ENCODE measurements around the gene ZSCAN20. TPM values are rescaled to one million over a fixed set of nuclear protein-coding genes. Genes with fewer than 3 reads are reported as not detected.

The ZSCAN20 gene
- total RNA-seq, 1 experiment from 2014 or later: 9.0 TPM

GRCh38 chr1:33515607-33516006, 43.2 kb downstream of the ZSCAN20 start:
- CTCF ChIA-PET: no interaction called here
- Histone ChIP-seq H3K4me2 (ENCODE audit: low read length) (no peak overlapping the region), H3K36me3 (ENCODE audit: control insufficient read depth in 1 of 2, insufficient read depth in 2 of 2, low read length in 2 of 2) (no peaks in the 10 kb centered on the region), H2AFZ (ENCODE audit: low read depth, low read length, poor library complexity, severe bottlenecking) (no peak overlapping the region), H3K27ac (ENCODE audit: low read depth, low read length) (no peak overlapping the region; the same call in 1 of the 2 replicates), H3K79me2 (ENCODE audit: insufficient read depth, low read length) (no peaks in the 10 kb centered on the region), H3K4me1 (ENCODE audit: control insufficient read depth in 1 of 2, insufficient read depth in 2 of 2, low read length in 2 of 2) (peaks cover 10 to 15% of the 10 kb centered on the region in 2 experiments; a peak in 3 of 4 replicates), H4K20me1 (ENCODE audit: insufficient read depth) (no peaks in the 10 kb centered on the region), H3K9me3 (ENCODE audit: control insufficient read depth in 1 of 2, insufficient read depth in 1 of 2, low read depth in 1 of 2, low read length in 2 of 2) (no peaks in the 10 kb centered on the region), H3K27me3 (ENCODE audit: insufficient read depth, low read length) (no peaks in the 10 kb centered on the region), H3K4me3 (replicated peaks in 1 of 2; ENCODE audit: low read depth in 1 of 2, low read length in 2 of 2) (no peak overlapping the region), H3K9me2 (ENCODE audit: insufficient read depth) (no peaks in the 10 kb centered on the region), H3K9ac (ENCODE audit: low read length) (no peak overlapping the region)
- POLR2A ChIA-PET: no interaction called here
- no TSS peak for BruUV-seq (replicated peaks)
- TF ChIP-seq EZH2 (IDR thresholded peaks at IDR 0.05) (no peak), CTCF (IDR thresholded peaks at IDR 0.05 in 2 of 3, conservative IDR thresholded peaks at IDR 0.05 in 1 of 3; ENCODE audit: borderline replicate concordance in 1 of 3, insufficient read depth in 1 of 3, low read depth in 2 of 3, low read length in 2 of 3) (no peak), TCF7L2 (IDR thresholded peaks at IDR 0.05; ENCODE audit: borderline replicate concordance, extremely low read depth, insufficient read depth, insufficient read length) (no peak), POLR2AphosphoS5 (IDR thresholded peaks at IDR 0.05; ENCODE audit: low read depth, low read length) (no peak), YY1 (IDR thresholded peaks at IDR 0.05; ENCODE audit: extremely low read depth, insufficient replicate concordance, low read depth, low read length) (no peak), POLR2A (IDR thresholded peaks at IDR 0.05; ENCODE audit: borderline replicate concordance, extremely low read depth, insufficient read depth, insufficient read length) (no peak), ZNF274 (IDR thresholded peaks at IDR 0.05; ENCODE audit: low read depth, low read length) (no peak), REST (IDR thresholded peaks at IDR 0.05; ENCODE audit: low read depth) (no peak)
- TF ChIP-seq, protein P1, sequence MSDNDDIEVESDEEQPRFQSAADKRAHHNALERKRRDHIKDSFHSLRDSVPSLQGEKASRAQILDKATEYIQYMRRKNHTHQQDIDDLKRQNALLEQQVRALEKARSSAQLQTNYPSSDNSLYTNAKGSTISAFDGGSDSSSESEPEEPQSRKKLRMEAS (IDR thresholded peaks at IDR 0.05): no peak
- ATAC-seq: no peak
- DNase-seq (ENCODE audit: low read depth, low spot score): no peak
- RAD21 ChIA-PET (ENCODE audit: low non-redundant PET in 1 of 2, low total read pairs in 2 of 2, uncharacterized antibody in 2 of 2, unreplicated experiment in 2 of 2): no interaction called here
- intact Hi-C loops (cut with micrococcal nuclease): no loop called here

Measured in HCT116 (cell line).